ENCODE measurements around the gene TTI1. TPM values are rescaled to one million over a fixed set of nuclear protein-coding genes. Genes with fewer than 3 reads are reported as not detected.
A peak's percentile ranks its signal among the peaks of the same experiment; 100 is the strongest.

The TTI1 gene
- polyA plus RNA-seq, 4 donors = 5.7 to 21.4 (median 6.8) TPM

GRCh38 chr20:38001173-38001875, 31.9 kb downstream of the TTI1 start:
- Histone ChIP-seq H3K4me3 (ENCODE audit: low read depth in 1 of 3, low read length in 3 of 3) (no peak overlapping the region), H3K36me3 (ENCODE audit: control insufficient read depth in 3 of 3, insufficient read depth in 2 of 3, low read depth in 1 of 3, low read length in 3 of 3) (peaks cover 12 to 38% (median 23%) of the 10 kb centered on the region in 3 donors), H3K27me3 (ENCODE audit: control insufficient read depth in 3 of 3, insufficient read depth in 3 of 3, low read length in 3 of 3) (no peaks in the 10 kb centered on the region), H3K9me3 (ENCODE audit: control insufficient read depth in 2 of 2, insufficient read depth in 1 of 2, low read depth in 1 of 2, low read length in 1 of 2) (no peaks in the 10 kb centered on the region), H3K27ac (ENCODE audit: low read depth in 1 of 3, low read length in 2 of 3) (no peak overlapping the region), H3K4me1 (ENCODE audit: control insufficient read depth in 3 of 3, insufficient read depth in 2 of 3, low read depth in 1 of 3, low read length in 2 of 3) (no peaks in the 10 kb centered on the region)
- 86 to 90% (median 89%) methylated on average over 6 of the region's 6 CpGs for WGBS, 3 donors
- no peak for FAIRE-seq
- DNase-seq = no peak

DNA sequence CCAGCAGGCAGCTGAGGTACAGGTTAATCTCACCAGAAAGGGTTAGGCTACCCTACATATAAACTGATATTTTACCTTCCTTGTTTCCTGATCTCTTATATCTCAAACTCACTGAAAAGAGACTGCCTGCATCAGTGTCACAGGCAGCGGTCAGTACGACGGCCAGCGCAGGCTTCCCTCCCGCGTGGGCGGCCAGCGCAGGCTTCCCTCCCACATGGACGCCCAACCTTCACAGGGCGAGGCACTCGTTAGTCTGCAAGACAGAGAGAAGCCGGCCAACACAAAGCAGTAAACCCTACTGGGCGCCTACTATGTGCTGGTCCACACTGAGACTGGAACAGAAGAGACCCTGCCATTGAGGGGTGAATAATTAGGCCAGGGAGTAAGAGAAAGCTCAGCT, 33.0 kb downstream of the TTI1 start:
- H3K9me3 ChIP-seq (ENCODE audit: control insufficient read depth in 2 of 2, insufficient read depth in 1 of 2, low read depth in 1 of 2, low read length in 1 of 2) = no peaks in the 10 kb centered on the region
- FAIRE-seq (no peak), DNase-seq (no peak)
- no peaks in the 10 kb centered on the region for H3K27me3 ChIP-seq (ENCODE audit: control insufficient read depth in 3 of 3, insufficient read depth in 3 of 3, low read length in 3 of 3)
- H3K4me1 ChIP-seq (ENCODE audit: control insufficient read depth in 3 of 3, insufficient read depth in 2 of 3, low read depth in 1 of 3, low read length in 2 of 3) = no peaks in the 10 kb centered on the region
- H3K27ac ChIP-seq (ENCODE audit: low read depth in 1 of 3, low read length in 2 of 3) = no peak overlapping the region
- peaks cover 18 to 44% (median 28%) of the 10 kb centered on the region in 3 donors for H3K36me3 ChIP-seq (ENCODE audit: control insufficient read depth in 3 of 3, insufficient read depth in 2 of 3, low read depth in 1 of 3, low read length in 3 of 3)
- no peak overlapping the region for H3K4me3 ChIP-seq (ENCODE audit: low read depth in 1 of 3, low read length in 3 of 3)
- 93 to 95% (median 95%) methylated on average over 13 of the region's 13 CpGs for WGBS, 3 donors

DNA sequence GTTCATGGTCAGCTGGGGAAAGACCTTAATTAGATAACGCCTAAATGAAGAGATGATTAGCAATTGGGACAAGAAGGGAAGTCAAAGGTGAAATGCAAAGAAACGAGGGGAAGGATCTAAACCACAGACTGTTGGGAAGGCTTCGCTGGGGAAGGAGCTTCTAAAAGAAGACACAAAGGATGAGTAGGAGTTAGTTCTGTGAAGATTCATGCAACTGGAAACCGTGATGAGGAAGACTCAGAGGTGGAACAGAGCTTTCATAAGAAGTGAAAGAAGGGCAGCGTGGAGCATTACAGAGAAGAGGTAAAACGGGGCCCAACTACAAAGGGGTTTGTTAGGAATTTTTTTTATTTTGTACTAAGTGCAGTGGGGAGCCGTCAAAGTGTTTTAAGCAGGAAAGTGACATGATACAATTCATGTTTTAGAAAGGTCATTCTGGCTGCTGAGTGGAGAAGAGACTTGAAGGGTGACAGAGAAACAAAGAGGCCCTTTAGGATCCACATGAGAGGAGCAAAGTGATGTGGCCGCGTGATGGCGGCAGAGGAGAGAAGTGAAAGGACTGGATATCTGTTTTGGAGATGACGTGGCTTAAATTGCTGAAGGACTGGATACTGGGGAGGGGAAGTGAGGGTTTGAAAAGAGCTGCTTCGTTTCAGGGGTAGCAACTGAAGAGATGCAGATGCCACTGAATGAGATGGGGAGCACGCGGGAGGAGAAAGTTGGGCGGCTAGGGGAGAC, 33.6 kb downstream of the TTI1 start:
- H3K4me3 ChIP-seq (ENCODE audit: low read depth in 1 of 3, low read length in 3 of 3) = no peak overlapping the region
- DNase-seq = no peak
- no peak overlapping the region for H3K27ac ChIP-seq (ENCODE audit: low read depth in 1 of 3, low read length in 2 of 3)
- no peaks in the 10 kb centered on the region for H3K9me3 ChIP-seq (ENCODE audit: control insufficient read depth in 2 of 2, insufficient read depth in 1 of 2, low read depth in 1 of 2, low read length in 1 of 2)
- H3K27me3 ChIP-seq (ENCODE audit: control insufficient read depth in 3 of 3, insufficient read depth in 3 of 3, low read length in 3 of 3) = no peaks in the 10 kb centered on the region
- WGBS, 3 donors = 86 to 89% (median 88%) methylated on average over 15 of the region's 15 CpGs
- H3K4me1 ChIP-seq (ENCODE audit: control insufficient read depth in 3 of 3, insufficient read depth in 2 of 3, low read depth in 1 of 3, low read length in 2 of 3) = no peaks in the 10 kb centered on the region
- FAIRE-seq = no peak
- peaks cover 21 to 48% (median 28%) of the 10 kb centered on the region in 3 donors for H3K36me3 ChIP-seq (ENCODE audit: control insufficient read depth in 3 of 3, insufficient read depth in 2 of 3, low read depth in 1 of 3, low read length in 3 of 3)

DNA sequence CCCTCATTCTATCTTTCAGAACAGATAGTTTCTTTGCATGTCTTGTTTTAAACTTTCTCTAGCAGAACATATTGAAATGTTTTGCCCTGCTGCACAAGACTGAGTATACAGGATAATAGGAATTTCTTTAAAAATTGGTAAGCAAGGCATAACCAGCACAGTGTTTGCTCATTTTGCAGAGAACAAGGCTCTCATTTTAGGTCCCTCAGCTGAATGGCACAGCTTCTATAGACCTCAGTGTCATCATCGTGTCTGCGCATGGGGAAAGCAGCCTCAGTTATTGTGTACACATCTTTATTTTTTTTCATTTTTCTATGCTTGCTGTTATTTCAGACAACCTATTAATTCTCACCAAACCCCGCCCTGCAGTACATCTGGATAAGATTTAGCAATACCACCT, 35.7 kb downstream of the TTI1 start:
- DNase-seq (no peak), FAIRE-seq (no peak)
- Histone ChIP-seq H3K9me3 (ENCODE audit: control insufficient read depth in 2 of 2, insufficient read depth in 1 of 2, low read depth in 1 of 2, low read length in 1 of 2) (no peaks in the 10 kb centered on the region), H3K27me3 (ENCODE audit: control insufficient read depth in 3 of 3, insufficient read depth in 3 of 3, low read length in 3 of 3) (no peaks in the 10 kb centered on the region), H3K4me1 (ENCODE audit: control insufficient read depth in 3 of 3, insufficient read depth in 2 of 3, low read depth in 1 of 3, low read length in 2 of 3) (peaks cover 0 to 11% (median 0%) of the 10 kb centered on the region in 3 donors), H3K4me3 (ENCODE audit: low read depth in 1 of 3, low read length in 3 of 3) (no peak overlapping the region), H3K27ac (ENCODE audit: low read depth in 1 of 3, low read length in 2 of 3) (no peak overlapping the region), H3K36me3 (ENCODE audit: control insufficient read depth in 3 of 3, insufficient read depth in 2 of 3, low read depth in 1 of 3, low read length in 3 of 3) (peaks cover 22 to 55% (median 28%) of the 10 kb centered on the region in 3 donors)
- 93 to 97% (median 95%) methylated on average over 3 of the region's 3 CpGs for WGBS, 3 donors

DNA sequence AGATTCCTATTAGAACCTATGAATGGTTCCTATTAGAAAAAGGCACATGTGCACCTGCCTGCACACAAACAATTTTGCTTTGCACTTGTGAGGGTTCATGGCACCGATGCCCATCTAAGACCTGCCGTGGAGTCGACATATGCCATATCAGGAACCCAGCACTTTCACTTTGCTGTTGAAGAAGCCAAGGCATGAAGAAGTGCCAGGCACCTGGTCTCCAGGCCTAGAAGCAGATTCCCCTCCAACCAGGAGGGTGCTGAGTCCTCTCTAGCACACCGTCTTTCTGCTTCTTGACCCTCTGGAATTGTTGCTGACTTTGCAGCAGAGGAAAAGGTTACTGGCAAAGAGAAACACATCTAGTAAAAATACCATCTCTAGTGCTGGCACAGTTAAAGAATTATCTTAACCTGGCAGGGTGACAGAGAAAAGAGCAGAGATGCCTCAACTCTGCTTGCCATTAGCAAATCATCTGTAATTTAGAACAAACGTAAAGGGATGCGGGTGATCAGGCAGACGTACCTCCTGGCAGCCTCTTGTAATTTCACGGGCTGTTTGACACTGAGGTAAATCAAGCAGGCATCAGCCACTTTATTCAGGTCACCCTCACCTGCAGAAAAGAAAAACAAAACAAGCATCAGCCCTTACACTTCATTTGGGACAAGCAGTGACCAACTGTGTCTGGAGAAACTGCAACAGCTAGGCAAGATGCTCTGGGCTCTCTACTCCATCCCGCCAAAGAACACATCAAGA, 37.2 kb downstream of the TTI1 start:
- no peaks in the 10 kb centered on the region for H3K27me3 ChIP-seq (ENCODE audit: control insufficient read depth in 3 of 3, insufficient read depth in 3 of 3, low read length in 3 of 3)
- DNase-seq (no peak), FAIRE-seq (no peak)
- no peaks in the 10 kb centered on the region for H3K9me3 ChIP-seq (ENCODE audit: control insufficient read depth in 2 of 2, insufficient read depth in 1 of 2, low read depth in 1 of 2, low read length in 1 of 2)
- peaks cover 0 to 21% (median 2%) of the 10 kb centered on the region in 3 donors for H3K4me1 ChIP-seq (ENCODE audit: control insufficient read depth in 3 of 3, insufficient read depth in 2 of 3, low read depth in 1 of 3, low read length in 2 of 3)
- H3K36me3 ChIP-seq (ENCODE audit: control insufficient read depth in 3 of 3, insufficient read depth in 2 of 3, low read depth in 1 of 3, low read length in 3 of 3) = peaks cover 19 to 56% (median 25%) of the 10 kb centered on the region in 3 donors
- no peak overlapping the region for H3K27ac ChIP-seq (ENCODE audit: low read depth in 1 of 3, low read length in 2 of 3)
- H3K4me3 ChIP-seq (ENCODE audit: low read depth in 1 of 3, low read length in 3 of 3) = no peak overlapping the region
- 89 to 91% (median 90%) methylated on average over 9 of the region's 9 CpGs for WGBS, 3 donors

GRCh38 chr20:37994512-37994911, 38.7 kb downstream of the TTI1 start:
- Histone ChIP-seq H3K27ac (ENCODE audit: low read depth in 1 of 3, low read length in 2 of 3) (no peak overlapping the region), H3K36me3 (ENCODE audit: control insufficient read depth in 3 of 3, insufficient read depth in 2 of 3, low read depth in 1 of 3, low read length in 3 of 3) (peaks cover 15 to 46% (median 20%) of the 10 kb centered on the region in 3 donors), H3K4me3 (ENCODE audit: low read depth in 1 of 3, low read length in 3 of 3) (no peak overlapping the region), H3K9me3 (ENCODE audit: control insufficient read depth in 2 of 2, insufficient read depth in 1 of 2, low read depth in 1 of 2, low read length in 1 of 2) (no peaks in the 10 kb centered on the region), H3K27me3 (ENCODE audit: control insufficient read depth in 3 of 3, insufficient read depth in 3 of 3, low read length in 3 of 3) (no peaks in the 10 kb centered on the region), H3K4me1 (ENCODE audit: control insufficient read depth in 3 of 3, insufficient read depth in 2 of 3, low read depth in 1 of 3, low read length in 2 of 3) (peaks cover 1 to 34% (median 2%) of the 10 kb centered on the region in 3 donors)
- DNase-seq = peak in 1 of 2 donors; percentile 39
- FAIRE-seq = no peak
- 79 to 91% (median 87%) methylated on average over 4 of the region's 4 CpGs for WGBS, 3 donors

- Histone ChIP-seq H3K4me1 (ENCODE audit: control insufficient read depth in 3 of 3, insufficient read depth in 2 of 3, low read depth in 1 of 3, low read length in 2 of 3) (peaks cover 2 to 50% (median 2%) of the 10 kb centered on the region in 3 donors), H3K36me3 (ENCODE audit: control insufficient read depth in 3 of 3, insufficient read depth in 2 of 3, low read depth in 1 of 3, low read length in 3 of 3) (peaks cover 13 to 45% (median 13%) of the 10 kb centered on the region in 3 donors), H3K4me3 (ENCODE audit: low read depth in 1 of 3, low read length in 3 of 3) (no peak overlapping the region), H3K9me3 (ENCODE audit: control insufficient read depth in 2 of 2, insufficient read depth in 1 of 2, low read depth in 1 of 2, low read length in 1 of 2) (no peaks in the 10 kb centered on the region), H3K27me3 (ENCODE audit: control insufficient read depth in 3 of 3, insufficient read depth in 3 of 3, low read length in 3 of 3) (no peaks in the 10 kb centered on the region), H3K27ac (ENCODE audit: low read depth in 1 of 3, low read length in 2 of 3) (peak overlapping the region in 1 of 3 donors; percentile 62)
- FAIRE-seq (no peak), DNase-seq (peak; percentile 33 to 76)
- WGBS, 3 donors = 29 to 55% (median 38%) methylated on average over 5 of the region's 5 CpGs
These were observed 40.4 kb downstream of the TTI1 start for GRCh38 chr20:37992802-37993409.

DNA sequence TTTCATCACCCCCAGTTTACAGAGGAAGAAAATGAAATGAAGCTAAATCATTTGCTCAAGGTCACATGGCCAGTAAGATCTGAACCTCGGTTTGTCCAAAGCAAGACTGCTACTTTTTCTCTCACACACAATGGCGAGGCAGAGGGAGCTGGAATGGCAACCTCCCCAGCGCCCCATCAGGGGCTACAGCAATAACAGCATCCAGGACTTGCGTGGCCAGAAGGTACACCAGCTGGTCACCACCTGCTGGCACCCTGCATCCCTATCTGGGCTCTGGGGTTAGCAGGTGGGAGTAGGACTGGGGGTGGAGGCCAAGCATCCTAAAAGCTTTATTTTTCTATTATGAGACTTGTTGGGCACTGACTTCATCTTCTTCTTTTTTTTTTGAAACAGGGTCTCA, 41.3 kb downstream of the TTI1 start:
- DNase-seq (no peak), FAIRE-seq (no peak)
- no peaks in the 10 kb centered on the region for H3K9me3 ChIP-seq (ENCODE audit: control insufficient read depth in 2 of 2, insufficient read depth in 1 of 2, low read depth in 1 of 2, low read length in 1 of 2)
- peaks cover 13 to 46% (median 13%) of the 10 kb centered on the region in 3 donors for H3K36me3 ChIP-seq (ENCODE audit: control insufficient read depth in 3 of 3, insufficient read depth in 2 of 3, low read depth in 1 of 3, low read length in 3 of 3)
- no peaks in the 10 kb centered on the region for H3K27me3 ChIP-seq (ENCODE audit: control insufficient read depth in 3 of 3, insufficient read depth in 3 of 3, low read length in 3 of 3)
- H3K27ac ChIP-seq (ENCODE audit: low read depth in 1 of 3, low read length in 2 of 3) = peak overlapping the region in 1 of 3 donors; percentile 5
- 90 to 93% (median 92%) methylated on average over 4 of the region's 4 CpGs for WGBS, 3 donors
- H3K4me3 ChIP-seq (ENCODE audit: low read depth in 1 of 3, low read length in 3 of 3) = no peak overlapping the region
- peaks cover 2 to 60% (median 2%) of the 10 kb centered on the region in 3 donors for H3K4me1 ChIP-seq (ENCODE audit: control insufficient read depth in 3 of 3, insufficient read depth in 2 of 3, low read depth in 1 of 3, low read length in 2 of 3)

All from small intestine (tissue), 7 donors.